Gastroesophageal sphincter (tissue), 4 donors: Measurements from ENCODE around the gene SPATA17. TPM values are rescaled to one million over a fixed set of nuclear protein-coding genes. Genes with fewer than 3 reads are reported as not detected.

Experiments used
- ATAC-seq: fragments of 150-250 bp; one replicate; pipeline ENCODE4 v1.9.1; 2016; ENCODE audit warnings: mild to moderate bottlenecking, moderate library complexity
- H3K27ac ChIP-seq, 4 donors: fragments of 200-600 bp; sonication (generic) in 3 of 4; 1 replicate in 3 of 4; 2 replicates in 1 of 4; pipeline ENCODE4 v1.5.1; 2016 to 2019
- H3K27me3 ChIP-seq: fragments of 200-600 bp; sonication (generic); one replicate; pipeline ENCODE4 v1.5.1; 2019
- H3K36me3 ChIP-seq, 2 donors: fragments of 200-600 bp; sonication (generic); one replicate each; pipeline ENCODE4 v1.5.1; 2019; ENCODE audit warnings: control low read depth in 1 of 2
- H3K4me1 ChIP-seq, 3 donors: fragments of 200-600 bp; sonication (generic); 1 replicate in 2 of 3; 2 replicates in 1 of 3; pipeline ENCODE4 v1.5.1; 2016 to 2019; ENCODE audit warnings: control low read depth in 2 of 3
- H3K4me3 ChIP-seq, 2 donors: fragments of 200-600 bp; sonication (generic); one replicate each; pipeline ENCODE4 v1.5.1; 2019; ENCODE audit warnings: mild to moderate bottlenecking in 1 of 2, moderate library complexity in 1 of 2
- H3K9me3 ChIP-seq, 3 donors: fragments of 200-600 bp; sonication (generic); one replicate each; pipeline ENCODE4 v1.5.1; 2017 to 2019; ENCODE audit warnings: control low read depth in 2 of 3
- EP300 ChIP-seq: sonication (generic); formaldehyde crosslinking; IDR thresholded peaks from one replicate; pipeline ENCODE4 v1.6.1; 2017; ENCODE audit warnings: antibody characterized with exemption, mild to moderate bottlenecking
- POLR2A ChIP-seq, 2 donors: fragments of 450-650 bp; IDR thresholded peaks; one replicate each; pipeline ENCODE4 v1.6.1; 2017; ENCODE audit warnings: antibody characterized with exemption in 2 of 2, mild to moderate bottlenecking in 2 of 2, moderate library complexity in 1 of 2
- POLR2AphosphoS5 ChIP-seq: sonication (generic); formaldehyde crosslinking; IDR thresholded peaks from one replicate; pipeline ENCODE4 v1.6.1; 2017; ENCODE audit warnings: antibody characterized with exemption
- WGBS, 2 donors: methylation state at CpG; one replicate each; pipeline ENCODE4 v1.1.5; 2018; ENCODE audit warnings: low coverage in 1 of 2; 5-methylcytosine and 5-hydroxymethylcytosine counted together
- total RNA-seq, 4 donors: library from RNA; depleted of rRNA; stranded (reverse); fragments of >200 nt; gene quantifications; one replicate each; pipeline ENCODE4 v1.1.0, GENCODE V29; 2016
- TF ChIP-seq, protein P1 (sequence below), 4 experiments: fragments of 200-600 bp in 2 of 4; fragments of 450-650 bp in 2 of 4; sonication (generic) in 1 of 4; IDR thresholded peaks; one replicate each; pipeline ENCODE4 v1.5.1; 2017 to 2019; ENCODE audit warnings: antibody characterized with exemption in 4 of 4, mild to moderate bottlenecking in 2 of 4, moderate library complexity in 2 of 4

SPATA17 gene
- total RNA-seq, 4 donors from 2014 or later, result 0.13 to 0.62 (median 0.19) TPM; not detected in 1

- 91 to 100% methylated on average over 1 of the region's 1 CpG for WGBS, 2 donors
- Histone ChIP-seq H3K4me3 (no peak overlapping the region), H3K27ac (no peak overlapping the region), H3K36me3 (no peaks in the 10 kb centered on the region), H3K27me3 (no peaks in the 10 kb centered on the region), H3K4me1 (no peaks in the 10 kb centered on the region), H3K9me3 (no peaks in the 10 kb centered on the region)
- no peak for ATAC-seq
- TF ChIP-seq EP300 (no peak), POLR2A (IDR thresholded peaks at IDR 0.05) (no peak), POLR2AphosphoS5 (no peak)
- TF ChIP-seq, protein P1, sequence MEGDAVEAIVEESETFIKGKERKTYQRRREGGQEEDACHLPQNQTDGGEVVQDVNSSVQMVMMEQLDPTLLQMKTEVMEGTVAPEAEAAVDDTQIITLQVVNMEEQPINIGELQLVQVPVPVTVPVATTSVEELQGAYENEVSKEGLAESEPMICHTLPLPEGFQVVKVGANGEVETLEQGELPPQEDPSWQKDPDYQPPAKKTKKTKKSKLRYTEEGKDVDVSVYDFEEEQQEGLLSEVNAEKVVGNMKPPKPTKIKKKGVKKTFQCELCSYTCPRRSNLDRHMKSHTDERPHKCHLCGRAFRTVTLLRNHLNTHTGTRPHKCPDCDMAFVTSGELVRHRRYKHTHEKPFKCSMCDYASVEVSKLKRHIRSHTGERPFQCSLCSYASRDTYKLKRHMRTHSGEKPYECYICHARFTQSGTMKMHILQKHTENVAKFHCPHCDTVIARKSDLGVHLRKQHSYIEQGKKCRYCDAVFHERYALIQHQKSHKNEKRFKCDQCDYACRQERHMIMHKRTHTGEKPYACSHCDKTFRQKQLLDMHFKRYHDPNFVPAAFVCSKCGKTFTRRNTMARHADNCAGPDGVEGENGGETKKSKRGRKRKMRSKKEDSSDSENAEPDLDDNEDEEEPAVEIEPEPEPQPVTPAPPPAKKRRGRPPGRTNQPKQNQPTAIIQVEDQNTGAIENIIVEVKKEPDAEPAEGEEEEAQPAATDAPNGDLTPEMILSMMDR (IDR thresholded peaks at IDR 0.05), result no peak
These were observed 245.3 kb downstream of the SPATA17 start for GRCh38 chr1:217876401-217876800.

- no peaks in the 10 kb centered on the region for H3K9me3 ChIP-seq
- H3K4me1 ChIP-seq, result no peaks in the 10 kb centered on the region
- no peaks in the 10 kb centered on the region for H3K27me3 ChIP-seq
- no peak for ATAC-seq
- no peak overlapping the region for H3K27ac ChIP-seq
- no peak overlapping the region for H3K4me3 ChIP-seq
- WGBS, 2 donors, result 50 to 78% methylated on average over 5 of the region's 5 CpGs
- no peaks in the 10 kb centered on the region for H3K36me3 ChIP-seq
- TF ChIP-seq, protein P1 (IDR thresholded peaks at IDR 0.05), result no peak
- TF ChIP-seq EP300 (no peak), POLR2A (IDR thresholded peaks at IDR 0.05) (no peak), POLR2AphosphoS5 (no peak)
These were observed 245.8 kb downstream of the SPATA17 start for GRCh38 chr1:217876896-217877295.

GRCh38 chr1:217881131-217881543 lies 250.0 kb downstream of the SPATA17 start:
- TF ChIP-seq EP300 (no peak), POLR2AphosphoS5 (no peak)
- TF ChIP-seq, protein P1 (IDR thresholded peaks at IDR 0.05), result no peak
- Histone ChIP-seq H3K27me3 (no peaks in the 10 kb centered on the region), H3K27ac (no peak overlapping the region), H3K9me3 (no peaks in the 10 kb centered on the region), H3K36me3 (no peaks in the 10 kb centered on the region), H3K4me1 (no peaks in the 10 kb centered on the region), H3K4me3 (no peak overlapping the region)
- ATAC-seq, result no peak

DNA sequence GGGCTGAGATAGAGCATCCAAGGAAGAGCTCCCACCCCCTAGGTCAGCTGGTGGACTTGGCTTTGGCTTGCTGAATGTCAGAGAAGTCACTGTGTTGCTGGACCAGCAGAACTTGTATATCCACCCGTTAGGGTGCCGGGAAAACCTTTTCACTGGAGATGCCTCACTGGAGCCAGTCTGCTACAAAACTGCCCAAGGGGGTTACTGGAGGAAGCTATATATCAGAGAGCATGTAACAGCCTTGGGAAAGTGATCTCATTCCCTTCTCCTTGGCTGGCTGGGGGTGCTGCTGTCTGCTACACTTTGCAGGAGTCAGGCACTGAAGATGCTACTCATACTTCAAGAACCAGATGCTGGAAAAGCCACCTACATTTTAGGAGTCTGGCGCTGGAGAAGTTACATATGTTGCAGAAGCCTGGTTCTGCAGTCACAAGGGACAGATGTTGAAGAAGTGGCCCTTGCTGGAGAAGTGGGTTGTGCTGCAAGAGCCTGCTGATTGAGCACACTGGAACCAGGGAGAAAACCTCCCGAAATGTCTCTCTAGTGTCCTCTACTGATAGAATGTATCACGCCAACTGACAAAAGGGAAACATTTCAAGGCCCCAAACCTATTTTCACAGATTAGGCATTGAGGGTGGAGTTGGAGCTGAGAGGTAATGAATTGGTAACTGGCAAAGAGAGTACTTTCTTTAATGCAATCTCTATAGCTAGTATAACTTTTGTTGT lies 250.6 kb downstream of the SPATA17 start:
- H3K27ac ChIP-seq, result no peak overlapping the region
- H3K4me3 ChIP-seq, result no peak overlapping the region
- WGBS, 2 donors, result 81 to 90% methylated on average over 4 to 5 of the region's 5 CpGs
- no peaks in the 10 kb centered on the region for H3K4me1 ChIP-seq
- no peaks in the 10 kb centered on the region for H3K9me3 ChIP-seq
- no peak for TF ChIP-seq POLR2AphosphoS5
- TF ChIP-seq, protein P1 (IDR thresholded peaks at IDR 0.05), result no peak
- no peak for TF ChIP-seq EP300
- no peaks in the 10 kb centered on the region for H3K27me3 ChIP-seq
- no peak for ATAC-seq
- no peaks in the 10 kb centered on the region for H3K36me3 ChIP-seq

DNA sequence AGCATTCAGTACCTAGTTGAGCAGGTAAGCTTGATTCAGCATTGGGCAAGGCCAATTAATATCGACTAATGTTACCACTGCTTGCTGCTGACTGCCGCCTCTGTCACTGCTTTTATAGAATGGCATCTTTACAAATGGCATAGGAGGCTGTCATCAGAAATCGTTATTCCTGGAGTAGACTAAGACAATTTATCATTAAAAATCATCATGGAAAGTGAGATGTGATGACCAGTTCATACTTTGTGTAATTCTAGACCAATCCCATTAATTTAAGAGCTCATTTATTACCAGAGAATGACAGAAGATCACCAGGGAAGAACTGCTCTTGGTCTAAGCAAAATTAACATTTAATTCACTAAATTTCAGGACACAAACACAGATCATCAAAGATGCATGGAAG lies 254.0 kb downstream of the SPATA17 start:
- no peaks in the 10 kb centered on the region for H3K9me3 ChIP-seq
- no peak overlapping the region for H3K4me3 ChIP-seq
- TF ChIP-seq POLR2A (IDR thresholded peaks at IDR 0.05), result no peak
- TF ChIP-seq, protein P1 (IDR thresholded peaks at IDR 0.05), result no peak
- no peak for TF ChIP-seq EP300
- TF ChIP-seq POLR2AphosphoS5, result no peak
- no peaks in the 10 kb centered on the region for H3K27me3 ChIP-seq
- no peak for ATAC-seq
- WGBS, 2 donors, result 54 to 71% methylated on average over 1 to 3 of the region's 3 CpGs
- no peaks in the 10 kb centered on the region for H3K4me1 ChIP-seq
- no peaks in the 10 kb centered on the region for H3K36me3 ChIP-seq
- H3K27ac ChIP-seq, result no peak overlapping the region
